Retinal pigment epithelial cell (primary cell): ENCODE data around the gene CDYL2.

ENCODE experiments used
- DNase-seq: peaks from one replicate; pipeline ENCODE4 v3.0.0-alpha.2; 2010; ENCODE audit warnings: low read depth
- H3K4me3 ChIP-seq: 2 replicates; pipeline ENCODE4 v1.5.1; 2011; ENCODE audit warnings: mild to moderate bottlenecking, low read length, control low read depth, moderate library complexity
- CTCF ChIP-seq: conservative IDR thresholded peaks from 2 replicates; pipeline ENCODE4 v1.5.1; 2011; ENCODE audit warnings: low read depth, low read length, control low read depth, inconsistent platforms

The CDYL2 gene

GRCh38 chr16:80804526-80805383 is at the start of gene CDYL2:
Gene CDYL2, minus strand, starts transcription at chr16:80804598. Its CDS starts 425 bp downstream, at chr16:80804173.
- DNase-seq = no peak
- peak within 1 kb of the TSS; percentile 68 for H3K4me3 ChIP-seq
- TF ChIP-seq CTCF = no peak

GRCh38 chr16:80852261-80852872 is 48.0 kb upstream of the CDYL2 start:
- TF ChIP-seq CTCF = peak; percentile 72
- DNase-seq = no peak
- H3K4me3 ChIP-seq = no peak overlapping the region

- DNase-seq = no peak
- no peak overlapping the region for H3K4me3 ChIP-seq
- TF ChIP-seq CTCF = no peak
These were observed 47.4 kb upstream of the CDYL2 start for GRCh38 chr16:80851831-80852230.

GRCh38 chr16:80850757-80851156 is 46.4 kb upstream of the CDYL2 start:
- no peak for TF ChIP-seq CTCF
- no peak for DNase-seq
- no peak overlapping the region for H3K4me3 ChIP-seq

- DNase-seq = no peak
- TF ChIP-seq CTCF = no peak
- no peak overlapping the region for H3K4me3 ChIP-seq
These were observed 44.5 kb upstream of the CDYL2 start for GRCh38 chr16:80848862-80849261.

GRCh38 chr16:80846680-80847079 is 42.3 kb upstream of the CDYL2 start:
- TF ChIP-seq CTCF = no peak
- no peak for DNase-seq

GRCh38 chr16:80846275-80846674 is 41.9 kb upstream of the CDYL2 start:
- no peak overlapping the region for H3K4me3 ChIP-seq
- no peak for TF ChIP-seq CTCF
- DNase-seq = no peak

More at GRCh38 chr16:80846680-80847079, 42.3 kb upstream of the CDYL2 start:
- H3K4me3 ChIP-seq = no peak overlapping the region
